LNCaP clone FGC (cell line): ENCODE results near the gene ANKRD16.
A peak's percentile ranks its signal among the peaks of the same experiment; 100 is the strongest.
"Not testable (repeated sequence)": the region's sequence is repeated elsewhere in the genome, so short reads cannot be mapped to it uniquely, and the experiment has no call there.

Experiments used
- DNase-seq: peaks from one replicate; pipeline ENCODE4 v3.0.0-alpha.2; 2011; ENCODE audit warnings: low read depth
- H3K4me3 ChIP-seq: 2 replicates; pipeline ENCODE4 v1.5.1; 2011; ENCODE audit warnings: mild to moderate bottlenecking, low read depth, low read length, control low read depth
- CTCF ChIP-seq: IDR thresholded peaks from 2 replicates; pipeline ENCODE4 v1.5.1; 2012; ENCODE audit warnings: mild to moderate bottlenecking; ENCODE audit not compliant: control insufficient read depth, insufficient read depth; ENCODE audit errors: extremely low read depth

Gene ANKRD16

GRCh38 chr10:5887029-5887428 is 2.7 kb downstream of the ANKRD16 start:
- no peak overlapping the region for H3K4me3 ChIP-seq
- no peak for TF ChIP-seq CTCF
- peak; percentile 67 for DNase-seq

- peak; percentile 85 for DNase-seq
- peak; percentile 51 for TF ChIP-seq CTCF
- H3K4me3 ChIP-seq, result no peak overlapping the region
Observed at GRCh38 chr10:5885619-5886018, 4.1 kb downstream of the ANKRD16 start.

- TF ChIP-seq CTCF, result no peak
- no peak overlapping the region for H3K4me3 ChIP-seq
- no peak for DNase-seq
Observed at GRCh38 chr10:5882961-5883360, 6.7 kb downstream of the ANKRD16 start.

GRCh38 chr10:5877041-5877440 is 12.7 kb downstream of the ANKRD16 start:
- DNase-seq, H3K4me3 ChIP-seq: not testable (repeated sequence)

GRCh38 chr10:5876181-5876768 is 13.4 kb downstream of the ANKRD16 start:
- H3K4me3 ChIP-seq, result no peak overlapping the region
- no peak for DNase-seq
- TF ChIP-seq CTCF, result no peak

- DNase-seq, result no peak
- no peak overlapping the region for H3K4me3 ChIP-seq
- peak; percentile 59 for TF ChIP-seq CTCF
Observed at GRCh38 chr10:5873515-5873995, 16.1 kb downstream of the ANKRD16 start.

GRCh38 chr10:5871596-5871995 is 18.1 kb downstream of the ANKRD16 start:
- no peak overlapping the region for H3K4me3 ChIP-seq
- DNase-seq, result no peak
- no peak for TF ChIP-seq CTCF
